GM18858 (cell line): ENCODE data around the gene VSTM1.
A peak's percentile ranks its signal among the peaks of the same experiment; 100 is the strongest.
"Not testable (repeated sequence)": the region's sequence is repeated elsewhere in the genome, so short reads cannot be mapped to it uniquely, and the experiment has no call there.

Experiments
- ATAC-seq: cut with Tn5 transposase; IDR thresholded peaks from one replicate; pipeline ENCODE4 v1.9.1; 2021; ENCODE audit not compliant: unreplicated experiment

VSTM1 gene

GRCh38 chr19:54063350-54064116 is at the start of gene VSTM1:
Gene VSTM1, minus strand, starts transcription at chr19:54063897. Its CDS starts 120 bp downstream, at chr19:54063777.
- no peak for ATAC-seq

- no peak for ATAC-seq
Observed at GRCh38 chr19:54109651-54110050, 46.0 kb upstream of the VSTM1 start.

- ATAC-seq: no peak
Observed at GRCh38 chr19:54108496-54108895, 44.8 kb upstream of the VSTM1 start.

- ATAC-seq: no peak
Observed at GRCh38 chr19:54107876-54108490, 44.3 kb upstream of the VSTM1 start.

GRCh38 chr19:54106716-54107115 is 43.0 kb upstream of the VSTM1 start:
- ATAC-seq: no peak

- no peak for ATAC-seq
Observed at GRCh38 chr19:54105796-54106195, 42.1 kb upstream of the VSTM1 start.

- no peak for ATAC-seq
Observed at GRCh38 chr19:54104998-54105715, 41.5 kb upstream of the VSTM1 start.

- ATAC-seq: peak; percentile 94
Observed at GRCh38 chr19:54102421-54103169, 38.9 kb upstream of the VSTM1 start, which contains the start of gene NDUFA3. Gene NDUFA3, plus strand, starts transcription at chr19:54102855. Its CDS starts 24 bp downstream, at chr19:54102879.

GRCh38 chr19:54100561-54100960 is 36.9 kb upstream of the VSTM1 start, which contains the start of gene OSCAR:
Gene OSCAR, minus strand, starts transcription at chr19:54100803. Its CDS starts 11 bp downstream, at chr19:54100792.
- ATAC-seq: no peak

GRCh38 chr19:54099903-54100255 is 36.2 kb upstream of the VSTM1 start:
- not testable (repeated sequence) for ATAC-seq

GRCh38 chr19:54099190-54099902 is 35.6 kb upstream of the VSTM1 start:
- ATAC-seq: no peak

GRCh38 chr19:54096617-54097106 is 33.0 kb upstream of the VSTM1 start:
- ATAC-seq: no peak

- not testable (repeated sequence) for ATAC-seq
Observed at GRCh38 chr19:54095859-54096616, 32.3 kb upstream of the VSTM1 start.

GRCh38 chr19:54095136-54095858 is 31.6 kb upstream of the VSTM1 start:
- ATAC-seq: no peak

- no peak for ATAC-seq
Observed at GRCh38 chr19:54094426-54095000, 30.8 kb upstream of the VSTM1 start.

GRCh38 chr19:54084410-54084809 is 20.7 kb upstream of the VSTM1 start:
- no peak for ATAC-seq

GRCh38 chr19:54081032-54081431 is 17.3 kb upstream of the VSTM1 start, which contains the start of gene TARM1:
Gene TARM1, minus strand, starts transcription at chr19:54081365. Its CDS starts 25 bp downstream, at chr19:54081340.
- no peak for ATAC-seq

- ATAC-seq: no peak
Observed at GRCh38 chr19:54077334-54077733, 13.6 kb upstream of the VSTM1 start.
